Erythroblast (primary cell): Measurements from ENCODE around the gene SIDT2.
A peak's percentile ranks its signal among the peaks of the same experiment; 100 is the strongest.

Source experiments
- DNase-seq, 2 experiments: peaks; one replicate each; lab custom pipeline; 2025; lab: John Stamatoyannopoulos, UW
- GATA1 ChIP-seq: IDR thresholded peaks from 2 replicates; pipeline ENCODE4 v1.6.1; 2011; ENCODE audit warnings: low read depth, mild to moderate bottlenecking, control low read depth, low read length, moderate library complexity
- POLR2A ChIP-seq: IDR thresholded peaks from 2 replicates; pipeline ENCODE4 v1.6.1; 2011; ENCODE audit warnings: mild to moderate bottlenecking, low read length

SIDT2 gene

DNA sequence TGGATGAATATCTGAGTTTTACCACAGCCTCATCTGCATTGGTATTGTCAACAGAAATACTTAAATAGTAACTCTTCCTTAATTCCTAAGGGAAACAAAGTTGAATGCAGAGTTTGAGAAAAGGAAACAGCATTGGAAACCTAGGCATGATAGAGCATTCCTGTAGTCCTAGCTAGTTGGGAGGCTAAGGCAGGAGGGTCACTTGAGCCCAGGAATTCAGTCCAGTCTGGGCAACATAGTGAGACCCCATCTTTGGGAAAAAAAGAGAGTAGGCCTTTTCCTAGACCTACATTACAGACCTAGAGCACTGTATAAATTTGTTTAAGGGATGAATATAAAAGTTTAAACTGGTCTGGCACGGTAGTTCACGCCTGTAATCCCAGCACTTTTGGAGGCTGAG, 21.0 kb upstream of the SIDT2 start:
- TF ChIP-seq POLR2A = no peak
- no peak for TF ChIP-seq GATA1
- DNase-seq = no peak

DNA sequence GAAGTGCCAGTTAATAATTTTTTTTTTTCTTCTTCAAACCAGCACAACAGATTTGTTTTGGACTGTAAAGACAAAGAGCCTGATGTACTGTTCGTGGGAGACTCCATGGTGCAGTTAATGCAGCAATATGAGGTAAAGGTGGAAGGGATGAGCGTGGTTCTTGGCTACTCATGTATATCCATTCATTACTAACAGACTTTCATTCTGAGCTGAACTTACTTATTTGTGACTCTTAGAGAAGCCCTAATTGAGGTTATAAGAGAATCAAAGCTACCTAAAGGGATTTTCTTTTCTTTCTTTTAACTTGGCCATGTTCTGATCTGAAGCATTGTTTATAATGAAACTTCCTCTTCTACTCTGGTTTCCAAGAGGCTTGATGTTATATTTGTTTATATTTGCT, 18.7 kb upstream of the SIDT2 start:
- DNase-seq = no peak
- no peak for TF ChIP-seq GATA1
- TF ChIP-seq POLR2A = no peak

DNA sequence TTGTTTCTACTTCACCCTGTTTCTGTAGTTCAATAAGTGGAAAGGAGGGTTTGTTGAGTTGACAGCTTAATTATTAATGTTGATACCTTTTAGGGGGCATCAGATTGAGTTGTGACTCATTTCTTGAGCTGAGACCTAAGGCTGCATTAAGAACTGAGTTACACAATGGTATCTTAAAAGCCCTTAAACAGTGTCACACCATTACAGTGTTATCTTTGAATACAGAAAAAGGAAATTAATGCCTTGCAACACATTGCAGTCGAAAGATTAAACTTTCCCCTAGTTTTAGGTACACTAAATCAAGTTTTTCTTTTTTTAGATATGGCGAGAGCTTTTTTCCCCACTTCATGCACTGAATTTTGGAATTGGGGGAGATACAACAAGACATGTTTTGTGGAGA, 17.7 kb upstream of the SIDT2 start:
- DNase-seq = peak; percentile 50 to 69
- TF ChIP-seq GATA1 = no peak
- TF ChIP-seq POLR2A = no peak

DNA sequence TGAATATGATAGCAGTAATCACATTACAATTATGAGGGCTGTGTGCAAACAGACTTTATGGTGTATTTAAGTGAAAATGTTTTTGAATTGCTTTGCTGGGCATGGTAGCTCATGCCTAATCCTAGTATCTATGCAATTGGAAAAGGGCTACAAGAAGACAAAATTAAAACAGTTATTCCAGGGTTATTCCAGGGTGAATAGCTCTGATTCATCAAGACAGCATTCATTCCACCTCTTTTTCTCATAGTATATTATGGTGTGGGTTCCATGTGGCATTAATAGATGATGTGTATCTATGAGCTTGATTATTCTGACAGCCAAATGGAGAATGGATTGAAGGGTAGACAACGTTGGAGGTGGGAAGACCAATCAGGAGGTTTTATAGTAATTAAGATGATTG, 12.1 kb upstream of the SIDT2 start:
- no peak for DNase-seq
- TF ChIP-seq POLR2A (no peak), GATA1 (no peak)

- DNase-seq = no peak
Observed at GRCh38 chr11:117169736-117170135, 8.8 kb upstream of the SIDT2 start.

GRCh38 chr11:117170210-117170609, 8.3 kb upstream of the SIDT2 start:
- no peak for TF ChIP-seq POLR2A
- no peak for TF ChIP-seq GATA1
- no peak for DNase-seq

More at GRCh38 chr11:117169736-117170135, 8.8 kb upstream of the SIDT2 start:
- TF ChIP-seq POLR2A (no peak), GATA1 (no peak)

GRCh38 chr11:117171007-117171403, 7.5 kb upstream of the SIDT2 start:
- TF ChIP-seq POLR2A (no peak), GATA1 (no peak)
- no peak for DNase-seq

DNA sequence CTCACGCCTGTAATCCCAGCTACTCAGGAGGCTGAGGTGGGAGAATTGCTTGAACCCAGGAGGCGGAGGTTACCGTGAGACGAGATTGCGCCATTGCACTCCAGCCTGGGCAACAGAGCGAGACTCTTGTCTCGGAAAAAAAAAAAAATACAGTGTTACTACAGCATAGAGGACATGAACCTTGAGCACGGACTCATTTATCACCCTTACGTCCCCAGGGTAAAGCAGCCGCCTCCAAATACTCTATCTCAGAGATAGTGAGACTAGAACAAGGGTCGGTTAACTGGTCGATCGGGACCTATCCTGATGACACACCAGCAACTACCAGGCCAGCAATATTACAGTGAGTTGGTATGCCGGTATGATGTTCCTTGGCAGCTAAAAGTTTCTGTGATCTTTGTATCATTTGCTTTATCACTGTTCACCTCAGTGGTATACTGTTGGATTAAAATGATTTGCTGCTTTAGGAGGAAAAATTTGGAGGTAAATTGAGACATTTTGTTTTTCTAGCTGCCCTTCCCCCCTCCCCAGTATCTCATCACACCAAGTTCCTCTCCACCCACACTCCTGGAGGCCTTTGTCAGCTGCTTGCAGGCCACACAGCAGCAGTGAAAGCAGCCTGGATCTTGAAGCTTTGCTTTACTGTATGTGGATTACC, 7.0 kb upstream of the SIDT2 start:
- DNase-seq = peak; percentile 49 to 60
- TF ChIP-seq GATA1 (no peak), POLR2A (no peak)

- TF ChIP-seq GATA1 = no peak
- TF ChIP-seq POLR2A = no peak
- peak; percentile 27 to 32 for DNase-seq
Observed at GRCh38 chr11:117172724-117173421, 5.7 kb upstream of the SIDT2 start.

DNA sequence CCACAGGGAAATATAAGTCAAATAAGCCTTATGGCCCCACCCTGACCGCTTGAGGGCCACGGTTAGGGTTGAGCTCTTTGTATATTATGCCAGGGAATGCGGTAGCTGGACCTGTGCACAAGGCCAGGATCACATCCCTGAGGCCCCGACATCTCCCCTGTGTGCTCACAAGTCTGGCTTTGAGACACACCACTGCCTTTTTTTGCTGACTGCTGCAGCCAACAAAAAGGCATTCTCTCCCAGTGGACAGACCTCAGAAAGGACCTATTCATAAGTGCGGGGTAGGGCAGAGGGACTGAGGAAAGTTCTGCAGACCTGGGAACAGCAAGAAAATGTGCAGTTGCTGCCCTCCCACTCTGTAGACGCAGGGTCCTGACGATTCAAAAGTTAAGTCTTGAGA, 3.4 kb upstream of the SIDT2 start:
- TF ChIP-seq POLR2A = no peak
- no peak for TF ChIP-seq GATA1
- DNase-seq = no peak

DNA sequence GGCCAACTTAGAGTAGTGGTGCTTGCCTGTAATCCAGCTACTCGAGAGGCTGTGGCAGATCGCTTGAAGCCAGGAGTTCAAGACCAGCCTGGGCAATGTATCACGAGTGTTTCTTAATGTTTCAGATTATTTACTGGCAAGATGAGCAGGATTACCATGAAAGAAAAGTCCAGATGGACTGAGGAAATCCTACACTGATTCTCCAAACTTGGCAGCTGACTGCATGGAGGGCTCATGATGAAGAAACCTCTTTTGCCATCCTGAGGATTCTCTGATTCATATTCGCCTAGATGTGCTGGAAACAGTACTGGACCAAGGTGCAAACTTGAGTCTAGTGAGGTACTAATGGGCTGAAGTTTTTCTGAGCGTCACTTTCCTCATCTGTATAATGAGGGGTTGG, 2.8 kb upstream of the SIDT2 start:
- TF ChIP-seq GATA1 (no peak), POLR2A (no peak)

DNA sequence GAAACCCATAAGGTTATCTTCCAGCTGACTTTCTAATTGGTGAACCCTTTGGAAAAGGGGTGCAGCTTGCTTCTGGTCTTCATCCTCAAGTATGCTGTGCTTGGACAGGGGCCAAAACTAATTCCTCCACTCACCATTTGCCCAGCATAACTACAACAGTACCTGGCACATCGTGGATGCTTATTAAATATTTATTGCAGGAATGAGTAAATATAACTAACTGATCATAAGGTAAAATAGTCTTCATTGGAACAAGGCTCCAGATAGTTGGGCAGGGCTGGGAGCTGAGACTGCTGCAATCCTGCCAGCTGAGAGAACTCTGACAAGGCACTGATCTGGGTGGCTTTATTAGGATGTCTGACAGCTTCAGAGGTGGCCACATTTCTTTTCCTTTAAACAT, 2.4 kb upstream of the SIDT2 start:
- no peak for DNase-seq

More for the DNA sequence above, 2.8 kb upstream of the SIDT2 start:
- no peak for DNase-seq

DNA sequence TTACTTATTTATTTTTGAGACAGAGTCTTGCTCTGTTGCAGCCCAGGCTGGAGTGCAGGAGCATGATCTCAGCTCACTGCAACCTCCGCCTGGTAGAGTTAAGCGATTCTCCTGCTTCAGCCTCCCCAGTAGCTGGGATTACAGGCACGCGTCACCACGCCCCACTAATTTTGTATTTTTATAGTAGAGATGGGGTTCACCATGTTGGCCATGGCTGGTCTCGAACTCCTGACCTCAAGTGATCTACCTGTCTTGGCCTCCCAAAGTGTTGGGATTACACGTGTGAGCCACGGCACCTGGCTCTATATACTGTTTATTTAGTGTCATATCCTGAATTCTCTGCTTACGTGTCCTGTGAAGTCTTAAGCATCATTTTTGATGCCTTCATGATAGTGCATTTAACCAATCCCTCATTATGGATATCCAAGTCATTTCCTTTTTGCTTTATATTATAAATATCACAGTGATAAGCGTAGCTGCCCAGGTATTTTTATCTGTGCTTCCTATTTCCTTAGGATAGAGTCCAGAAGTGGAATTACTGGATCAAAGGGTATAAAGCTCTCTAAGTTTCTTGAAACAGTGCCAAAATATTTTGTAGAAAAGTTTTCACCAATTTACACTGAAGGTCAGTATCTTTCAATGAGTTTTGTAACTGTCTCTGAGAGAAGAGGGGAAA, 871 bp upstream of the SIDT2 start:
- no peak for TF ChIP-seq GATA1
- no peak for TF ChIP-seq POLR2A
- no peak for DNase-seq

More for the DNA sequence above, 2.4 kb upstream of the SIDT2 start:
- TF ChIP-seq POLR2A = no peak
- no peak for TF ChIP-seq GATA1

- peak; percentile 57 to 75 for DNase-seq
- no peak for TF ChIP-seq GATA1
- no peak for TF ChIP-seq POLR2A
Observed at GRCh38 chr11:117179048-117179999, 781 bp downstream of the SIDT2 start.
